OCI-LY3 (cell line): ENCODE data around the gene EFEMP2.

Experiments
- H2AFZ ChIP-seq: fragments of 200-600, 300-600 bp; shearing (Covaris generic); 2 replicates; pipeline ENCODE4 v1.6.0; 2014; ENCODE audit warnings: antibody characterized with exemption, low read depth, low read length
- H3K27ac ChIP-seq: fragments of 200-600, 300-600 bp; sonication (generic); 2 replicates; pipeline ENCODE4 v1.5.1; 2014; ENCODE audit warnings: mild to moderate bottlenecking, low read length, moderate library complexity, mixed read lengths
- H3K27me3 ChIP-seq: fragments of 200-600, 300-600 bp; sonication (generic); 2 replicates; pipeline ENCODE4 v1.6.1; 2014; ENCODE audit warnings: low read depth, low read length, mixed read lengths
- H3K36me3 ChIP-seq: fragments of 200-600, 300-600 bp; sonication (generic); replicated peaks from 2 replicates; pipeline ENCODE3; 2014; ENCODE audit warnings: low read depth, low read length, mixed read lengths
- H3K4me1 ChIP-seq: fragments of 300-600, 200-600 bp; sonication (generic); 2 replicates; pipeline ENCODE4 v1.6.1; 2014; ENCODE audit warnings: low read length, mixed read lengths
- H3K4me2 ChIP-seq: fragments of 200-600, 300-600 bp; sonication (generic); 2 replicates; pipeline ENCODE4 v1.6.1; 2014; ENCODE audit warnings: low read length, mixed read lengths
- H3K4me3 ChIP-seq: fragments of 300-600, 200-600 bp; sonication (generic); 2 replicates; pipeline ENCODE4 v1.5.1; 2014; ENCODE audit warnings: antibody characterized with exemption, mild to moderate bottlenecking, low read length, moderate library complexity
- H3K79me2 ChIP-seq: fragments of 300-600, 200-600 bp; shearing (Covaris generic); 2 replicates; pipeline ENCODE4 v1.6.1; 2014; ENCODE audit warnings: mild to moderate bottlenecking, low read length, mixed read lengths
- H3K9ac ChIP-seq: fragments of 300-600, 200-600 bp; shearing (Covaris generic); 2 replicates; pipeline ENCODE4 v1.6.0; 2014; ENCODE audit warnings: mild to moderate bottlenecking, low read length, moderate library complexity
- H3K9me3 ChIP-seq: fragments of 200-600, 300-600 bp; shearing (Covaris generic); 2 replicates; pipeline ENCODE4 v1.6.1; 2014; ENCODE audit warnings: low read length, mixed read lengths; ENCODE audit not compliant: insufficient read depth
- H4K20me1 ChIP-seq: fragments of 200-600, 300-600 bp; sonication (generic); 2 replicates; pipeline ENCODE4 v1.6.1; 2016; ENCODE audit warnings: low read length, mixed read lengths; ENCODE audit not compliant: insufficient read depth
- EZH2phosphoT487 ChIP-seq: fragments of 200-600 bp; shearing (Covaris generic); IDR thresholded peaks from 2 replicates; pipeline ENCODE4 v1.6.1; 2018; ENCODE audit warnings: antibody characterized with exemption, mixed run types, low read depth
- TF ChIP-seq, protein P1 (sequence below): fragments of 200-600, 300-600 bp; sonication (generic); IDR thresholded peaks from 2 replicates; pipeline ENCODE4 v1.5.1; 2014; ENCODE audit warnings: antibody characterized with exemption, low read length, low read depth

Gene EFEMP2

GRCh38 chr11:65917434-65918210 lies 45.0 kb upstream of the EFEMP2 start:
- no peak overlapping the region for H2AFZ ChIP-seq
- H3K27ac ChIP-seq, result no peak overlapping the region
- H3K79me2 ChIP-seq, result peaks cover 27% of the 10 kb centered on the region
- TF ChIP-seq EZH2phosphoT487, result no peak
- peak overlapping the region; percentile 87 for H3K9ac ChIP-seq
- H3K4me3 ChIP-seq, result peak overlapping the region; percentile 85
- peaks cover 23% of the 10 kb centered on the region for H3K4me1 ChIP-seq
- no peaks in the 10 kb centered on the region for H3K9me3 ChIP-seq
- no peaks in the 10 kb centered on the region for H4K20me1 ChIP-seq
- H3K27me3 ChIP-seq, result no peaks in the 10 kb centered on the region
- H3K36me3 ChIP-seq, result peaks cover 12% of the 10 kb centered on the region
- H3K4me2 ChIP-seq, result peak overlapping the region; percentile 98

GRCh38 chr11:65917077-65917433 lies 44.5 kb upstream of the EFEMP2 start:
- peaks cover 29% of the 10 kb centered on the region for H3K4me1 ChIP-seq
- H2AFZ ChIP-seq, result no peak overlapping the region
- H3K4me2 ChIP-seq, result no peak overlapping the region
- H3K4me3 ChIP-seq, result no peak overlapping the region
- H3K27ac ChIP-seq, result no peak overlapping the region
- no peak for TF ChIP-seq EZH2phosphoT487
- TF ChIP-seq, protein P1, sequence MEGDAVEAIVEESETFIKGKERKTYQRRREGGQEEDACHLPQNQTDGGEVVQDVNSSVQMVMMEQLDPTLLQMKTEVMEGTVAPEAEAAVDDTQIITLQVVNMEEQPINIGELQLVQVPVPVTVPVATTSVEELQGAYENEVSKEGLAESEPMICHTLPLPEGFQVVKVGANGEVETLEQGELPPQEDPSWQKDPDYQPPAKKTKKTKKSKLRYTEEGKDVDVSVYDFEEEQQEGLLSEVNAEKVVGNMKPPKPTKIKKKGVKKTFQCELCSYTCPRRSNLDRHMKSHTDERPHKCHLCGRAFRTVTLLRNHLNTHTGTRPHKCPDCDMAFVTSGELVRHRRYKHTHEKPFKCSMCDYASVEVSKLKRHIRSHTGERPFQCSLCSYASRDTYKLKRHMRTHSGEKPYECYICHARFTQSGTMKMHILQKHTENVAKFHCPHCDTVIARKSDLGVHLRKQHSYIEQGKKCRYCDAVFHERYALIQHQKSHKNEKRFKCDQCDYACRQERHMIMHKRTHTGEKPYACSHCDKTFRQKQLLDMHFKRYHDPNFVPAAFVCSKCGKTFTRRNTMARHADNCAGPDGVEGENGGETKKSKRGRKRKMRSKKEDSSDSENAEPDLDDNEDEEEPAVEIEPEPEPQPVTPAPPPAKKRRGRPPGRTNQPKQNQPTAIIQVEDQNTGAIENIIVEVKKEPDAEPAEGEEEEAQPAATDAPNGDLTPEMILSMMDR, result no peak
- peaks cover 27% of the 10 kb centered on the region for H3K79me2 ChIP-seq
- no peak overlapping the region for H3K9ac ChIP-seq
- H3K27me3 ChIP-seq, result no peaks in the 10 kb centered on the region
- H3K36me3 ChIP-seq, result peaks cover 10% of the 10 kb centered on the region
- no peaks in the 10 kb centered on the region for H3K9me3 ChIP-seq
- no peaks in the 10 kb centered on the region for H4K20me1 ChIP-seq

DNA sequence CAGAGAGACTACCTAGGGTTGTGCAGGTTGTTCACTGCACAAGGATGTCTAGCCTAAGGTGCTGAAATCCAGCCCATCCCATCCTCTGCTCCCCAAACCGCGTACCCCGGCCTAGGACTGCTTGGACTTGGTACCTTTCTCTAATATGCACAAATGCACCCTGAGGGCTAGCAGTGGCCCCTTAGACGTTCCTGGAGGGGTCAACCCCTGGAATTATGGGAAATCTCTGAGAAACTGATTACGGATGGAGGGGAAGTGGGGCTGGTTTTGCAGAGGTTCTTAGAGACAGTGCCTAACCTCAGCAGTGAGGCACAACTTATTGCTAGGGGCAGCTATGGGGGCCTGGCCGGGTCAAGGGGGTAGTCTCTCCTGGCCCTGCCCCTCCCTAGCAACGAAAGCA lies 43.8 kb upstream of the EFEMP2 start:
- peaks cover 35% of the 10 kb centered on the region for H3K4me1 ChIP-seq
- H3K79me2 ChIP-seq, result peaks cover 27% of the 10 kb centered on the region
- H3K27me3 ChIP-seq, result no peaks in the 10 kb centered on the region
- no peak overlapping the region for H3K27ac ChIP-seq
- H4K20me1 ChIP-seq, result no peaks in the 10 kb centered on the region
- H2AFZ ChIP-seq, result no peak overlapping the region
- H3K9me3 ChIP-seq, result no peaks in the 10 kb centered on the region
- H3K4me2 ChIP-seq, result no peak overlapping the region
- H3K36me3 ChIP-seq, result peaks cover 10% of the 10 kb centered on the region
- TF ChIP-seq, protein P1, result no peak
- no peak for TF ChIP-seq EZH2phosphoT487
- no peak overlapping the region for H3K9ac ChIP-seq
- H3K4me3 ChIP-seq, result no peak overlapping the region

DNA sequence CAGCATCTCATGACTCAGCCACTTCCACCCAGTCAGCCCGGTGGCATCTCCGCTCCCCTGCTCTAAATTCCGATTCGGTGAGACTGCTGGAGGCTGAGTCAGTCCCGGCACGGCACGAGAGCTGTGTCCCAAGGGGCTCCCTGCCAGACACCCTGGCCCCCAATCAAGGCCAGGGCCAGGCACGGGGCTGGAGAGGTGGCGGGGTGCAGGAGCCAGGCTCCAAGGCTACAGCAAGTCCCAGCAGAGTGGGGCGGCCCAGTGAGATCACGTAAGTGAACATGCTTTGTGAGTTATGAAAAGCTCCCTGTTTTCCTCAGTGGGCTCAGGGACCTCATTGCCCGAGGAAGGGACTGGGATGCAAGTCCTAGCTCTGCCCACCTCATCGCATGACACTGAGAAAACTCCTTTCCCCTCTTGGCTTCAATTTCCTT lies 43.2 kb upstream of the EFEMP2 start:
- no peak overlapping the region for H2AFZ ChIP-seq
- H3K4me1 ChIP-seq, result peaks cover 36% of the 10 kb centered on the region
- H3K36me3 ChIP-seq, result peaks cover 10% of the 10 kb centered on the region
- H3K9me3 ChIP-seq, result no peaks in the 10 kb centered on the region
- no peak for TF ChIP-seq EZH2phosphoT487
- TF ChIP-seq, protein P1, result no peak
- H3K79me2 ChIP-seq, result peaks cover 27% of the 10 kb centered on the region
- H4K20me1 ChIP-seq, result no peaks in the 10 kb centered on the region
- H3K27me3 ChIP-seq, result no peaks in the 10 kb centered on the region
- no peak overlapping the region for H3K4me2 ChIP-seq
- no peak overlapping the region for H3K4me3 ChIP-seq
- no peak overlapping the region for H3K9ac ChIP-seq
- H3K27ac ChIP-seq, result no peak overlapping the region
